CD14-positive monocyte (primary cell): Measurements from ENCODE around the gene TBP. TPM values are rescaled to one million over a fixed set of nuclear protein-coding genes. Genes with fewer than 3 reads are reported as not detected.

Source experiments
- DNase-seq, 3 donors: peaks; one replicate each; pipeline ENCODE4 v3.0.0-alpha.2; 2011 to 2022
- H2AFZ ChIP-seq: 2 replicates; pipeline ENCODE4 v1.6.0; 2012; ENCODE audit warnings: mild to moderate bottlenecking, low read depth, low read length, inconsistent platforms; ENCODE audit not compliant: insufficient read depth, poor library complexity, severe bottlenecking
- H3K27ac ChIP-seq, 2 donors: 1 replicate in 1 of 2; 2 replicates in 1 of 2; pipeline ENCODE4 v1.5.1; 2012 to 2013; ENCODE audit warnings: low read length in 2 of 2, control low read depth in 1 of 2, inconsistent platforms in 1 of 2, low read depth in 1 of 2, mild to moderate bottlenecking in 1 of 2
- H3K27me3 ChIP-seq, 2 donors: one replicate each; pipeline versions ENCODE4 v1.6.0 to v1.6.1; 2011 to 2013; ENCODE audit warnings: low read length in 2 of 2; ENCODE audit not compliant: control insufficient read depth in 2 of 2, insufficient read depth in 2 of 2
- H3K36me3 ChIP-seq, 2 donors: replicated peaks in 1 of 2; 1 replicate in 1 of 2; 2 replicates in 1 of 2; pipeline versions ENCODE4 v1.5.1 to v1.6.1; 2012 to 2013; ENCODE audit warnings: low read length in 2 of 2, control low read depth in 1 of 2, inconsistent platforms in 1 of 2, mild to moderate bottlenecking in 1 of 2; ENCODE audit not compliant: insufficient read depth in 2 of 2, control insufficient read depth in 1 of 2
- H3K4me1 ChIP-seq, 2 donors: 1 replicate in 1 of 2; 2 replicates in 1 of 2; pipeline versions ENCODE4 v1.5.1 to v1.6.1; 2012 to 2013; ENCODE audit warnings: low read length in 2 of 2, control low read depth in 1 of 2, inconsistent platforms in 1 of 2, mild to moderate bottlenecking in 1 of 2, moderate library complexity in 1 of 2; ENCODE audit not compliant: insufficient read depth in 2 of 2, control insufficient read depth in 1 of 2
- H3K4me2 ChIP-seq: replicated peaks from 2 replicates; pipeline ENCODE3; 2012; ENCODE audit warnings: low read length, moderate library complexity, mild to moderate bottlenecking; ENCODE audit not compliant: poor library complexity, severe bottlenecking; ENCODE audit errors: extremely low read depth
- H3K4me3 ChIP-seq, 3 experiments: fragments of 200-600 bp in 1 of 3; sonication (generic) in 1 of 3; replicated peaks in 1 of 3; 1 replicate in 2 of 3; 2 replicates in 1 of 3; pipeline ENCODE4 v1.5.1; 2011 to 2013; ENCODE audit warnings: low read length in 3 of 3, mild to moderate bottlenecking in 3 of 3, control low read depth in 2 of 3, low read depth in 2 of 3, inconsistent platforms in 1 of 3, moderate library complexity in 1 of 3
- H3K79me2 ChIP-seq: 2 replicates; pipeline ENCODE4 v1.6.0; 2012; ENCODE audit warnings: mild to moderate bottlenecking, control low read depth, inconsistent platforms, low read length, moderate library complexity; ENCODE audit not compliant: insufficient read depth
- H3K9ac ChIP-seq: 2 replicates; pipeline ENCODE4 v1.6.0; 2017; ENCODE audit warnings: low read length, mild to moderate bottlenecking; ENCODE audit not compliant: insufficient read depth, poor library complexity, severe bottlenecking
- H3K9me3 ChIP-seq, 2 donors: replicated peaks in 1 of 2; 1 replicate in 1 of 2; 2 replicates in 1 of 2; pipeline versions ENCODE4 v1.5.1 to v1.6.1; 2012 to 2013; ENCODE audit warnings: low read length in 2 of 2, control low read depth in 1 of 2; ENCODE audit not compliant: control insufficient read depth in 1 of 2, insufficient read depth in 1 of 2
- H4K20me1 ChIP-seq: 2 replicates; pipeline ENCODE4 v1.6.0; 2012; ENCODE audit warnings: mild to moderate bottlenecking, low read length, control low read depth, moderate library complexity; ENCODE audit not compliant: insufficient read depth
- H3K27ac Mint-ChIP-seq, 7 donors: one replicate each; pipeline ENCODE4 v1.8.0; 2020; ENCODE audit warnings: mild to moderate bottlenecking in 7 of 7, mixed read lengths in 7 of 7, moderate library complexity in 6 of 7, inconsistent platforms in 2 of 7
- H3K27me3 Mint-ChIP-seq, 3 donors: one replicate each; pipeline ENCODE4 v1.8.0; 2021 to 2022; ENCODE audit warnings: low read depth in 3 of 3, mild to moderate bottlenecking in 3 of 3, mixed read lengths in 3 of 3, moderate library complexity in 3 of 3, inconsistent platforms in 1 of 3
- H3K36me3 Mint-ChIP-seq, 2 donors: one replicate each; pipeline ENCODE4 v1.8.0; 2020; ENCODE audit warnings: mixed read lengths in 2 of 2, inconsistent platforms in 1 of 2, mild to moderate bottlenecking in 1 of 2
- H3K4me1 Mint-ChIP-seq: one replicate; pipeline ENCODE4 v1.8.0; 2020; ENCODE audit warnings: mild to moderate bottlenecking, mixed read lengths
- H3K4me3 Mint-ChIP-seq, 2 donors: one replicate each; pipeline ENCODE4 v1.8.0; 2020; ENCODE audit warnings: mild to moderate bottlenecking in 2 of 2, mixed read lengths in 2 of 2, moderate library complexity in 1 of 2
- H3K9me3 Mint-ChIP-seq, 7 donors: one replicate each; pipeline ENCODE4 v1.8.0; 2020 to 2022; ENCODE audit warnings: mixed read lengths in 7 of 7, mild to moderate bottlenecking in 6 of 7, moderate library complexity in 6 of 7, inconsistent platforms in 2 of 7
- WGBS: methylation state at CpG from one replicate; pipeline ENCODE4 v1.1.5; 2013; ENCODE audit warnings: missing lambda C conversion rate; ENCODE audit not compliant: insufficient coverage; 5-methylcytosine and 5-hydroxymethylcytosine counted together
- intact Hi-C, 2 donors: fragments of 100-400 bp; cut with micrococcal nuclease; formaldehyde crosslinking; loops; one replicate each; pipeline versions ENCODE4 v1.15.0 to v1.15.1; 2023
- polyA plus RNA-seq, 3 donors: library from polyadenylated mRNA; depleted of rRNA in 1 of 3; unstranded in 2 of 3; stranded (reverse) in 1 of 3; fragments of 300-500 nt in 2 of 3; fragments of >200 nt in 1 of 3; fragmentation: Illumina TruSeq in 2 of 3; gene quantifications; 1 replicate in 2 of 3; 2 replicates in 1 of 3; pipeline ENCODE4 v1.2.3, GENCODE V29; 2012 to 2021
- TF ChIP-seq, protein P1 (sequence below): fragments of 200-600 bp; IDR thresholded peaks from one replicate; pipeline ENCODE4 v1.8.0; 2022; ENCODE audit warnings: antibody characterized with exemption, mild to moderate bottlenecking

TBP gene
- polyA plus RNA-seq, 3 donors = 7.3 to 14.5 (median 14.4) TPM

DNA sequence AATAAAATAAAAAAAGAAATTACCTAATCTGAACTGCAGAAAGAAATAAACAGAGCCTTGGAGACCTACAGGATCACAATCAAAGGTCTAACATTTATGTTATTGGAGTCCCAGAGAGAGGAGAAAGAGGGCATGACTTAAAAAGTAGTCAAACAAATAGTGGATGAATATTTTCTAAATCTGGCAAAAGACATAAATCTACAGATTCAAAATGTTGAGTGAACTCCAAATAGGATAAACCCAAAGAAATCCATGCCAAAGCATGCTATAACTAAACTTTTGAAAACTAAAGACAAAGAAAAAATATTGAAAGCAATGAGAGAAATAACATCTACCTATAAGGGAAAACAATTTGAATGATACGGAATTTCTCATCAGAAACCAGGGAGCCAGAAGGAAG lies 39.3 kb upstream of the TBP start:
- no peak overlapping the region for H3K4me3 Mint-ChIP-seq
- Histone ChIP-seq H3K79me2 (no peaks in the 10 kb centered on the region), H4K20me1 (no peaks in the 10 kb centered on the region)

GRCh38 chr6:170516783-170517616 lies 37.2 kb upstream of the TBP start:
- Histone ChIP-seq H3K9me3 (no peaks in the 10 kb centered on the region), H3K4me2 (peak overlapping the region; percentile 25), H2AFZ (peak overlapping the region; percentile 10), H3K36me3 (no peaks in the 10 kb centered on the region), H3K27ac (no peak overlapping the region), H3K79me2 (no peaks in the 10 kb centered on the region), H4K20me1 (no peaks in the 10 kb centered on the region), H3K4me1 (peaks cover 0 to 3% of the 10 kb centered on the region in 2 donors), H3K9ac (no peak overlapping the region), H3K27me3 (peaks cover 0 to 3% of the 10 kb centered on the region in 2 donors), H3K4me3 (no peak overlapping the region)
- no peaks in the 10 kb centered on the region for H3K36me3 Mint-ChIP-seq
- H3K9me3 Mint-ChIP-seq = peaks cover 0 to 2% (median 0%) of the 10 kb centered on the region in 7 donors
- no peak overlapping the region for H3K27ac Mint-ChIP-seq
- H3K4me1 Mint-ChIP-seq = peaks cover 2% of the 10 kb centered on the region
- peaks cover 7 to 30% (median 20%) of the 10 kb centered on the region in 3 donors for H3K27me3 Mint-ChIP-seq
- peak; percentile 11 to 45 (median 44) for DNase-seq
- intact Hi-C loops = no loop called here
- TF ChIP-seq, protein P1, sequence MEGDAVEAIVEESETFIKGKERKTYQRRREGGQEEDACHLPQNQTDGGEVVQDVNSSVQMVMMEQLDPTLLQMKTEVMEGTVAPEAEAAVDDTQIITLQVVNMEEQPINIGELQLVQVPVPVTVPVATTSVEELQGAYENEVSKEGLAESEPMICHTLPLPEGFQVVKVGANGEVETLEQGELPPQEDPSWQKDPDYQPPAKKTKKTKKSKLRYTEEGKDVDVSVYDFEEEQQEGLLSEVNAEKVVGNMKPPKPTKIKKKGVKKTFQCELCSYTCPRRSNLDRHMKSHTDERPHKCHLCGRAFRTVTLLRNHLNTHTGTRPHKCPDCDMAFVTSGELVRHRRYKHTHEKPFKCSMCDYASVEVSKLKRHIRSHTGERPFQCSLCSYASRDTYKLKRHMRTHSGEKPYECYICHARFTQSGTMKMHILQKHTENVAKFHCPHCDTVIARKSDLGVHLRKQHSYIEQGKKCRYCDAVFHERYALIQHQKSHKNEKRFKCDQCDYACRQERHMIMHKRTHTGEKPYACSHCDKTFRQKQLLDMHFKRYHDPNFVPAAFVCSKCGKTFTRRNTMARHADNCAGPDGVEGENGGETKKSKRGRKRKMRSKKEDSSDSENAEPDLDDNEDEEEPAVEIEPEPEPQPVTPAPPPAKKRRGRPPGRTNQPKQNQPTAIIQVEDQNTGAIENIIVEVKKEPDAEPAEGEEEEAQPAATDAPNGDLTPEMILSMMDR = peak; percentile 82
- WGBS = 0% methylated on average over 3 of the region's 4 CpGs
- H3K4me3 Mint-ChIP-seq = peak overlapping the region; percentile 49 to 57

More for the DNA sequence above, 39.3 kb upstream of the TBP start:
- no CpG with 5 or more reads among the region's 1 CpG for WGBS
- Histone ChIP-seq H3K27me3 (peaks cover 0 to 3% of the 10 kb centered on the region in 2 donors), H3K4me2 (no peak overlapping the region), H2AFZ (no peak overlapping the region), H3K4me1 (peaks cover 0 to 3% of the 10 kb centered on the region in 2 donors), H3K9me3 (no peaks in the 10 kb centered on the region), H3K4me3 (no peak overlapping the region), H3K36me3 (no peaks in the 10 kb centered on the region), H3K27ac (no peak overlapping the region), H3K9ac (no peak overlapping the region)
- peaks cover 5 to 27% (median 20%) of the 10 kb centered on the region in 3 donors for H3K27me3 Mint-ChIP-seq
- intact Hi-C loops = no loop called here
- peaks cover 2% of the 10 kb centered on the region for H3K4me1 Mint-ChIP-seq
- no peak overlapping the region for H3K27ac Mint-ChIP-seq
- no peaks in the 10 kb centered on the region for H3K36me3 Mint-ChIP-seq
- peaks cover 0 to 2% (median 2%) of the 10 kb centered on the region in 7 donors for H3K9me3 Mint-ChIP-seq
- no peak for DNase-seq
- TF ChIP-seq, protein P1 = no peak
